Activated T-helper 1 cell treated with anti-CD3 and anti-CD28 coated beads, Interleukin-2, amount 50 U/mL, for 16 hours (primary cell): Measurements from ENCODE around the gene CD163L1.

Experiments
- DNase-seq, 2 donors: peaks; one replicate each; pipeline ENCODE4 v3.0.0-alpha.2; 2020; ENCODE audit warnings: low read depth in 1 of 2, low spot score in 1 of 2

CD163L1 gene

GRCh38 chr12:7327918-7328317, 116.0 kb downstream of the CD163L1 start:
- DNase-seq: no peak

- DNase-seq: no peak
Measured at GRCh38 chr12:7324176-7324575, 119.8 kb downstream of the CD163L1 start.

DNA sequence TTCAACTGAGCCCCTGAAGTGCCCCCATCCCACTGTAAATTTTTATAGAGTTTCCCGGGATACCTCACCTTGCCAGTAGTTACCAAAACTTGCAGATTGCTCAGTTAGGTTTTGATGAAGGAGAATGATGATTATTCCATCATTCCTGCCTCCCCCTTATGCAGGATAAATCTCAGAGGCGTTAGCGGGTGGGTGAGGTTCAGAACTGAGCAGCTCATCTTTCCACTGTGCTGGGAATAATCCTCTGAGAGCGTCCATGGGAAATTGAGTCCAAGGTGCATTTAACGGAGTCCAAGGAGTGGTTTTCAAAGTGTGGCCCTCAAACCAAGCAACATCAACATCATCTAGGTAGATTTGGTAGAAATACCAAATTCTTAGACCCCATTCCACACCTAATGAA, 121.4 kb downstream of the CD163L1 start:
- no peak for DNase-seq

DNA sequence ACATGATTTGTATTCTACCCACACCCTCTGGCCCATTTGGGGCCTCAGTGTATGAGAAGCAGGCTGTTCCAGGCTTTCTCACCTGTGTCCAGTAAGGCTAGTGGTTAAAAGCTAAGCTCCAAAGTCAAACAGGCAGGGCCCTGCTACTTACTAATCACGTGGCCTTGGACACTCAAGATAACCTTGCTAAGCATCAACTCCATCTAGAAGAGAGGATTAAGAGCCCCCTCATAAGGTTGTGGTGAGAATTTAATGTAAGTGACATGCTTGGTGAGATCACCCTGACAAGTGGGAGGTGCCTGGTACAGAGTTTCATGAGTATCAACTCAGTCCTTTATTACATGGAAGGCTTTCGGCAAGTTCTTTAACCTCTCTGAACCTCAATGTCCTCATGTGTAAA, 122.3 kb downstream of the CD163L1 start:
- DNase-seq: no peak

DNA sequence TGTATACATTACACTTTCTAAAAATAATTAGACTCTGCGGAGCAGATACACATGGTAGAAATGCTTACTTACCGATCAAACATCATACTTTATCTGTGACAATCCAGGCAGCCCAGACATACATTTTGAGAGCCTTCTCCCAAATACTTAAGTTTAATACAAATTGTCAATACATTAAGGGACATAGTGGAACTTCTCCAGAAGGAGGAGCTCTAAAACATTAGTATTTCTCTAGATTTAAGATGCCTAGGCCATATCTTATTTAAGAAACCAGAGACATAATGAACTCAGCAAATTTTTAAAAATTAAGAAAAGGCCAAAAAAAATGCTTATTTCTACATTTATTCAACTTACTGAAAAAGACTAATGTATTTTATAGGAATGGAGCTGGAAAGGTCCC, 124.0 kb downstream of the CD163L1 start:
- no peak for DNase-seq

GRCh38 chr12:7310070-7310469, 133.9 kb downstream of the CD163L1 start:
- DNase-seq: no peak
